Endothelial cell of umbilical vein (primary cell): ENCODE data around the gene FRY.

Source experiments
- EZH2 ChIP-seq: IDR thresholded peaks from 2 replicates; pipeline ENCODE4 v1.6.1; 2012; ENCODE audit warnings: borderline replicate concordance, low read depth, mild to moderate bottlenecking, moderate library complexity, low read length, inconsistent platforms; ENCODE audit not compliant: severe bottlenecking
- MAX ChIP-seq: IDR thresholded peaks from 2 replicates; pipeline ENCODE4 v1.6.1; 2011; ENCODE audit not compliant: insufficient read depth, insufficient read length
- POLR2A ChIP-seq: IDR thresholded peaks from 2 replicates; pipeline ENCODE4 v1.6.1; 2012; ENCODE audit warnings: low read depth, mild to moderate bottlenecking, control low read depth, low read length
- POLR2AphosphoS5 ChIP-seq: IDR thresholded peaks from 2 replicates; pipeline ENCODE4 v1.6.1; 2012; ENCODE audit warnings: low read depth, mild to moderate bottlenecking, control low read depth, low read length, moderate library complexity; ENCODE audit not compliant: insufficient read depth
- TF ChIP-seq, protein P1 (sequence below), 2 donors: IDR thresholded peaks; 1 replicate in 1 of 2; 2 replicates in 1 of 2; pipeline ENCODE4 v1.5.1; 2011; ENCODE audit warnings: low read length in 2 of 2, mild to moderate bottlenecking in 2 of 2, moderate library complexity in 2 of 2, control low read depth in 1 of 2, inconsistent platforms in 1 of 2, low read depth in 1 of 2; ENCODE audit not compliant: insufficient read depth in 1 of 2; ENCODE audit errors: extremely low read depth in 1 of 2

GRCh38 chr13:31986676-31987470 lies 44.7 kb upstream of the FRY start:
- TF ChIP-seq, protein P1, sequence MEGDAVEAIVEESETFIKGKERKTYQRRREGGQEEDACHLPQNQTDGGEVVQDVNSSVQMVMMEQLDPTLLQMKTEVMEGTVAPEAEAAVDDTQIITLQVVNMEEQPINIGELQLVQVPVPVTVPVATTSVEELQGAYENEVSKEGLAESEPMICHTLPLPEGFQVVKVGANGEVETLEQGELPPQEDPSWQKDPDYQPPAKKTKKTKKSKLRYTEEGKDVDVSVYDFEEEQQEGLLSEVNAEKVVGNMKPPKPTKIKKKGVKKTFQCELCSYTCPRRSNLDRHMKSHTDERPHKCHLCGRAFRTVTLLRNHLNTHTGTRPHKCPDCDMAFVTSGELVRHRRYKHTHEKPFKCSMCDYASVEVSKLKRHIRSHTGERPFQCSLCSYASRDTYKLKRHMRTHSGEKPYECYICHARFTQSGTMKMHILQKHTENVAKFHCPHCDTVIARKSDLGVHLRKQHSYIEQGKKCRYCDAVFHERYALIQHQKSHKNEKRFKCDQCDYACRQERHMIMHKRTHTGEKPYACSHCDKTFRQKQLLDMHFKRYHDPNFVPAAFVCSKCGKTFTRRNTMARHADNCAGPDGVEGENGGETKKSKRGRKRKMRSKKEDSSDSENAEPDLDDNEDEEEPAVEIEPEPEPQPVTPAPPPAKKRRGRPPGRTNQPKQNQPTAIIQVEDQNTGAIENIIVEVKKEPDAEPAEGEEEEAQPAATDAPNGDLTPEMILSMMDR (IDR thresholded peaks at IDR 0.05; ENCODE audit: extremely low read depth in 1 of 2, insufficient read depth in 1 of 2, low read depth in 1 of 2, low read length in 2 of 2): no peak
- TF ChIP-seq POLR2A (no peak), EZH2 (no peak), POLR2AphosphoS5 (no peak), MAX (no peak)
